ENCODE results near the gene ARHGAP29.
A peak's percentile ranks its signal among the peaks of the same experiment; 100 is the strongest.

ARHGAP29 gene

GRCh38 chr1:94253456-94254017 is 16.2 kb upstream of the ARHGAP29 start:
- Histone ChIP-seq H3K27me3 (ENCODE audit: insufficient read depth, insufficient read length) (peaks cover 24% of the 10 kb centered on the region), H3K9ac (ENCODE audit: insufficient read length, low read depth) (no peak overlapping the region), H3K36me3 (ENCODE audit: insufficient read depth, insufficient read length, low read length) (no peaks in the 10 kb centered on the region), H3K9me3 (ENCODE audit: insufficient read depth, low read length) (no peaks in the 10 kb centered on the region), H3K4me3 (ENCODE audit: insufficient read length, low read depth) (no peak overlapping the region), H3K4me1 (ENCODE audit: insufficient read depth, insufficient read length) (no peaks in the 10 kb centered on the region)
- DNase-seq (ENCODE audit: low read depth, low spot score): no peak
- TF ChIP-seq SUZ12 (IDR thresholded peaks at IDR 0.05; ENCODE audit: extremely low read depth, insufficient read depth, insufficient read length) (no peak), YY1 (IDR thresholded peaks at IDR 0.05; ENCODE audit: insufficient read depth, insufficient read length) (no peak), ZNF274 (IDR thresholded peaks at IDR 0.05; ENCODE audit: low read depth, low read length) (no peak)

GRCh38 chr1:94250341-94250740 is 13.0 kb upstream of the ARHGAP29 start:
- Histone ChIP-seq H3K4me1 (ENCODE audit: insufficient read depth, insufficient read length) (no peaks in the 10 kb centered on the region), H3K36me3 (ENCODE audit: insufficient read depth, insufficient read length, low read length) (no peaks in the 10 kb centered on the region), H3K9ac (ENCODE audit: insufficient read length, low read depth) (no peak overlapping the region), H3K9me3 (ENCODE audit: insufficient read depth, low read length) (no peaks in the 10 kb centered on the region), H3K27me3 (ENCODE audit: insufficient read depth, insufficient read length) (peaks cover 42% of the 10 kb centered on the region), H3K4me3 (ENCODE audit: insufficient read length, low read depth) (no peak overlapping the region)
- no peak for DNase-seq (ENCODE audit: low read depth, low spot score)
- TF ChIP-seq SUZ12 (IDR thresholded peaks at IDR 0.05; ENCODE audit: extremely low read depth, insufficient read depth, insufficient read length): no peak
- no peak for TF ChIP-seq YY1 (IDR thresholded peaks at IDR 0.05; ENCODE audit: insufficient read depth, insufficient read length)
- no peak for TF ChIP-seq ZNF274 (IDR thresholded peaks at IDR 0.05; ENCODE audit: low read depth, low read length)

- TF ChIP-seq SUZ12 (IDR thresholded peaks at IDR 0.05; ENCODE audit: extremely low read depth, insufficient read depth, insufficient read length) (no peak), ZNF274 (IDR thresholded peaks at IDR 0.05; ENCODE audit: low read depth, low read length) (no peak), YY1 (IDR thresholded peaks at IDR 0.05; ENCODE audit: insufficient read depth, insufficient read length) (no peak)
- Histone ChIP-seq H3K9me3 (ENCODE audit: insufficient read depth, low read length) (no peaks in the 10 kb centered on the region; the same call in 1 of the 2 replicates), H3K4me1 (ENCODE audit: insufficient read depth, insufficient read length) (no peaks in the 10 kb centered on the region), H3K9ac (ENCODE audit: insufficient read length, low read depth) (no peak overlapping the region), H3K27me3 (ENCODE audit: insufficient read depth, insufficient read length) (peaks cover 49% of the 10 kb centered on the region), H3K36me3 (ENCODE audit: insufficient read depth, insufficient read length, low read length) (no peaks in the 10 kb centered on the region), H3K4me3 (ENCODE audit: insufficient read length, low read depth) (no peak overlapping the region)
- DNase-seq (ENCODE audit: low read depth, low spot score): no peak
Observed at GRCh38 chr1:94248956-94249688, 11.7 kb upstream of the ARHGAP29 start.

- peaks cover 13% of the 10 kb centered on the region; the same call in 1 of the 2 replicates for H3K9me3 ChIP-seq (ENCODE audit: insufficient read depth, low read length)
- H3K9ac ChIP-seq (ENCODE audit: insufficient read length, low read depth): peak overlapping the region; percentile 79
- no peaks in the 10 kb centered on the region for H3K4me1 ChIP-seq (ENCODE audit: insufficient read depth, insufficient read length)
- H3K27me3 ChIP-seq (ENCODE audit: insufficient read depth, insufficient read length): peaks cover 49% of the 10 kb centered on the region
- DNase-seq (ENCODE audit: low read depth, low spot score): no peak
- H3K4me3 ChIP-seq (ENCODE audit: insufficient read length, low read depth): peak overlapping the region; percentile 73
- no peak for TF ChIP-seq ZNF274 (IDR thresholded peaks at IDR 0.05; ENCODE audit: low read depth, low read length)
- peak; percentile 38 for TF ChIP-seq SUZ12 (IDR thresholded peaks at IDR 0.05; ENCODE audit: extremely low read depth, insufficient read depth, insufficient read length)
- H3K36me3 ChIP-seq (ENCODE audit: insufficient read depth, insufficient read length, low read length): no peaks in the 10 kb centered on the region
Observed at GRCh38 chr1:94247138-94248094, 10.0 kb upstream of the ARHGAP29 start.

- Histone ChIP-seq H3K9me3 (ENCODE audit: insufficient read depth, low read length) (peaks cover 18% of the 10 kb centered on the region; the same call in 1 of the 2 replicates), H3K27me3 (ENCODE audit: insufficient read depth, insufficient read length) (peaks cover 49% of the 10 kb centered on the region), H3K9ac (ENCODE audit: insufficient read length, low read depth) (peak overlapping the region; percentile 79), H3K36me3 (ENCODE audit: insufficient read depth, insufficient read length, low read length) (no peaks in the 10 kb centered on the region), H3K4me3 (ENCODE audit: insufficient read length, low read depth) (peak overlapping the region; percentile 73), H3K4me1 (ENCODE audit: insufficient read depth, insufficient read length) (no peaks in the 10 kb centered on the region)
- TF ChIP-seq SUZ12 (IDR thresholded peaks at IDR 0.05; ENCODE audit: extremely low read depth, insufficient read depth, insufficient read length) (peak; percentile 52), ZNF274 (IDR thresholded peaks at IDR 0.05; ENCODE audit: low read depth, low read length) (no peak)
- no peak for DNase-seq (ENCODE audit: low read depth, low spot score)
Observed at GRCh38 chr1:94246692-94247137, 9.3 kb upstream of the ARHGAP29 start.

GRCh38 chr1:94245747-94246438 is 8.5 kb upstream of the ARHGAP29 start:
- H3K27me3 ChIP-seq (ENCODE audit: insufficient read depth, insufficient read length): peaks cover 49% of the 10 kb centered on the region
- TF ChIP-seq ZNF274 (IDR thresholded peaks at IDR 0.05; ENCODE audit: low read depth, low read length): no peak
- TF ChIP-seq SUZ12 (IDR thresholded peaks at IDR 0.05; ENCODE audit: extremely low read depth, insufficient read depth, insufficient read length): no peak
- TF ChIP-seq YY1 (IDR thresholded peaks at IDR 0.05; ENCODE audit: insufficient read depth, insufficient read length): no peak
- no peak for DNase-seq (ENCODE audit: low read depth, low spot score)
- no peak overlapping the region for H3K9ac ChIP-seq (ENCODE audit: insufficient read length, low read depth)
- H3K36me3 ChIP-seq (ENCODE audit: insufficient read depth, insufficient read length, low read length): no peaks in the 10 kb centered on the region
- H3K4me3 ChIP-seq (ENCODE audit: insufficient read length, low read depth): no peak overlapping the region
- H3K4me1 ChIP-seq (ENCODE audit: insufficient read depth, insufficient read length): no peaks in the 10 kb centered on the region
- H3K9me3 ChIP-seq (ENCODE audit: insufficient read depth, low read length): peaks cover 18% of the 10 kb centered on the region; the same call in 1 of the 2 replicates

All from NT2/D1 (cell line).